Bronchus fibroblast of lung (primary cell): ENCODE results near the gene PEX26. TPM values are rescaled to one million over a fixed set of nuclear protein-coding genes. Genes with fewer than 3 reads are reported as not detected.

Experiments used
- total RNA-seq: library from RNA; depleted of rRNA; stranded (reverse); fragments of >200 nt; gene quantifications from 2 replicates; pipeline ENCODE4 v1.2.3, GENCODE V29; 2015

PEX26 gene
- 12.0 and 18.8 TPM in 2 replicates for total RNA-seq

DNA sequence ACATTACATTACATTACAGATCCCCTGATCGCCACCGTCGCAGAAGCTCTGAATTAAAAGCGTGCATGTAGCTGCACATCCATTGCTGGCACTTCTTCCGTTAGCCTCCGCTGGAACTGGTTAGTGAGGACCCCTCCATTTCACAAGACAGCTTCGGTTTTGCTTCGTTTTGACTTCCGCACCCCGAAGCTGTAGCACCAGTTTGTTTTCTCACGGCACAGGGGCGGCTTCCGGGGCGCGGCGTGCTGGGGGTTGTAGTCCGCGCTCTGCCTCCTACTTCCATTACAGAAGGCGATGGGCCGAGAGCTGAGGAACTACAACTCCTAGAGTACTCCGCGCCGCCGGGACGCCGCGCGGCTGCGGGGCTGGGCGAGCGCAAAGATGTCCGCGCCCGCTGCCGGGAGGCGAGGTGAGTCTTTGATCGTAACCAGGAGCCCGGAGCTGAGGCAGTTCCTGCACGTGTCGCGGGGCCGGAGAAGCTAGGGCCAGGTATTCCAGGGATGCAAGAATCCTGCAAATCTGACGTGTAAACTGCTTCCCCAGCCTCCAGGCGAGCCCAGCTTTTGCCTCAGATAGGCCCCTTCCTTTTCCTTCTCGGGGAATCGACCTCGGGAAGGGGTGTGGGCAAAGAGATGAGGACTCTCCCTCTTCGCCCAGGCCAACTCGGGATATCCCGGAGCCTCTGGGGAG lies at the start of gene PEX26:
PEX26 (plus strand) TSS at position 352 of the 690 bp plus-strand sequence. CDS start 387 bp downstream, outside the sequence.

GRCh38 chr22:18110194-18110953 lies 32.6 kb downstream of the PEX26 start, which contains the start of gene TUBA8:
TUBA8 (plus strand) TSS chr22:18110809; CDS start chr22:18110866, 57 bp downstream.

Other genes starting within 250 kb of the PEX26 start
- gene MICAL3, start 53.4 kb upstream of the PEX26 start, total RNA-seq: 14.6 and 15.2 TPM in 2 replicates
- gene TUBA8, start 32.8 kb downstream of the PEX26 start, total RNA-seq: 0.50 and 0.59 TPM in 2 replicates
- gene USP18, start 72.2 kb downstream of the PEX26 start, total RNA-seq: 2.7 and 3.2 TPM in 2 replicates